Measurements from ENCODE around the gene NOS3.
A peak's percentile ranks its signal among the peaks of the same experiment; 100 is the strongest.

NOS3 gene

DNA sequence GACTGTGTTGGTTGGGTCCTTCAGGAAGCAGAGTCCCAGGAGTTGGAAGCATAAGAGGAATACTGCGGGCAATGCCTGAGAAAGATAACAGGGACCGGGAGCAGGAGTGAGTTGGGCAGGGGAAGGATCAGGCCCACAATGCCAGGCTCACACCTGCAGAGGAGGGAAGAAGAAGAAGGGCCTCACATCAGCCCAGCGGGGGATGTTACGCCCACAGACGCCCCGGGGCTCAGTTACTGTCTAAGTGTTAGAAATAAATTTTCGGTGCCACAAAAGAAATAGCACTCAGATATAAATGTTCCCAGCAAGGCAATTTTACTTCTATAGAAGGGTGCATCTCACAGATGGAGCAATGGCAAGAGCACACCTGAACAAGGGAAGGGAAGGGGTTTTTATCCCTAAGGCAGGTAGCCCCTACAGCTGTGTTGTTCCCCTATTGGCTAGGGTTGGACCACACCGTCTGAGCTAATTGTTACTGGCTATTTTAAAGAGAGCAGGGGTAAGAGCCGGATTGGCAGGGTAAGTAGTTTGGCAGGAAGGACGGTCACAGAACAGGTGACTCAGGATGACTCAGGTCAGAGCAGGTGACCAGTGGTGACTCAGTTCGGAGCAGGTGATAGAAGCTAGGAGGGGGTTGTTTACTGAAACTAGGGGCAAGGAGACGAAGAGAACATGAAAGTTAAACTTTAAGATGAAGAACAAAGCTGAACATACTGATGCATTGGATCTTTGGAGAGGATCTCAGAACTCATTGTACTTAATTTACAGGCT is at the start of gene NOS3:
TSS of gene NOS3 (plus strand) at position 602 of the 771 bp plus-strand sequence. CDS start 2,787 bp downstream, outside the sequence.
- DNase-seq, result no peak

DNA sequence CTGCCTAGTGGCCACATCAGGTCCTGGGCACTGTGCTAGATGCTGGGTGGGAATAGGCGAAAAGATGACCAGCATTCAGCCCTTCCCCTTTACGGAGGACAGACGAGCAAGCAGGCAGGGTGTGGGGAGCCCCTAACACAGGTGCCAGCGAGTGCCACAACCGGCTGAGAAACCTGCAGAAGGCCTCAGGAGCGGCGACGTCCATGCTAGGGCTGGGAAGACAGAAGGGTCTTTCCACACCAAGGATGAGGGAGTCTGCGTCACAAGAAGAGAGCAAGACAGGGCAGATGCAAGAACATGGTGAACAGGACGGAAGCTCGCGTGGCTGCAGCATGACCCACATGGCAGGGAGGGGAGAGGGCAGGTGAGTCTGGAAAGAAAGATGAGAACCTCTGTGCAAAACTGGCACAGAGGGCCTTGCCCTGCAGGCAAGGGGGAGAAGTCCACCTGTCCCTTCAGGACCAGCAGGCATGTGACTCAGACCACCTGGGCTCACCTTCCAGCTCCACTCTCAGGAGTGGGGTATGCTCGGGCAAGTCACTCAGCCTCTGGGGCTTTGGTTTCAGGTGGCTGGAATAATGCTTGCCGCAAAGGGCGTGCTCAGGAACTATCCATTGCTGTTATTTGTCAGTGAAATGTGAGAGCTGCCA is 49.3 kb upstream of the NOS3 start:
- no peak for DNase-seq

DNA sequence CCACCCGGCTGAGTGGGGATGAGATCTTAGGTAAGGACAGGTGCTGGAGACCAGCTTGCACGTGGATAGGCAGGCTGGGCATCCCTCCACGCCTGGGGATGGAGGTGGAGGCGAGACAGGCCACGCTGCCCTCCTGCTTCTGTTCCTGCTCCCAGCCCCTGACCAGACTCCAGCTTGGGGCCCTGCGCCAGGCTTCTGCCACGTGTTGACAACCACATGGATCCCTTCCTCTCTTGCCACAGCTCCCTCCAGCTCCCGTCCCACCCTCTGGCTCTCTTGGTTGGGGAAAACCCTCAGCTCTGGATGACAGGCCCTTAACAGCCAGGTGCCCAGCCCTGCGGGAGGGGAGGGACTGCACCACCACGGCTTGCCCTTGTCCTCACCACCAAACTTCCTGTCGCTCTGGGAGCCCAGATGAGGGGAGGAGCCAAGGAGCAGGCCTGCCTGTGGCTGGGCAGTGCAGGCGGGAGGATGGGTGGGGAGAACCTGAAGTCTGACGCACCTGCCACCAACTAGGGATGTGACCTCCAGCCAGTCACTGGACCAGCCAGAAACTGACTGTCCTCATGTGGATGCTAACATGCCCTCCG is 48.7 kb upstream of the NOS3 start:
- DNase-seq, result peak; percentile 66 to 71

- no peak for DNase-seq
These were observed 48.0 kb upstream of the NOS3 start for GRCh38 chr7:150942591-150943452.

DNA sequence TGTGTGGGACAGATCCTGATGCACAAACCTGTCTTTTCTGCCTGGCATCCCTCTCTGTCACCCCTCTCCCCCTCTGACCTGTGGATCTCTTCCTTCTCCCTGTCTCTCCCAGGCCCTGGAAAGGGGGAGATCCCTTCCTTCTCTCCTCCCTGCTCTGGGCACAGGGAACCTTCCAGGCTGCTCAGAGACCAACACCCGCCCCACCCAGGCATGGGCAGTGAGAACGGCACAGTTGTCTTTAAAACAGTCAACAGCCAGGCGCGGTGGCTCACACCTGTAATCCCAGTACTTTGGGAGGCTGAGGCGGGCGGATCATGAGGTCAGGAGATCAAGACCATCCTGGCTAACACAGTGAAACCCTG is 47.4 kb upstream of the NOS3 start:
- no peak for DNase-seq

- DNase-seq, result peak in 1 of 2 experiments; percentile 11
These were observed 46.5 kb upstream of the NOS3 start for GRCh38 chr7:150944066-150945042.

GRCh38 chr7:150945171-150945852 is 45.5 kb upstream of the NOS3 start:
- DNase-seq, result no peak

DNA sequence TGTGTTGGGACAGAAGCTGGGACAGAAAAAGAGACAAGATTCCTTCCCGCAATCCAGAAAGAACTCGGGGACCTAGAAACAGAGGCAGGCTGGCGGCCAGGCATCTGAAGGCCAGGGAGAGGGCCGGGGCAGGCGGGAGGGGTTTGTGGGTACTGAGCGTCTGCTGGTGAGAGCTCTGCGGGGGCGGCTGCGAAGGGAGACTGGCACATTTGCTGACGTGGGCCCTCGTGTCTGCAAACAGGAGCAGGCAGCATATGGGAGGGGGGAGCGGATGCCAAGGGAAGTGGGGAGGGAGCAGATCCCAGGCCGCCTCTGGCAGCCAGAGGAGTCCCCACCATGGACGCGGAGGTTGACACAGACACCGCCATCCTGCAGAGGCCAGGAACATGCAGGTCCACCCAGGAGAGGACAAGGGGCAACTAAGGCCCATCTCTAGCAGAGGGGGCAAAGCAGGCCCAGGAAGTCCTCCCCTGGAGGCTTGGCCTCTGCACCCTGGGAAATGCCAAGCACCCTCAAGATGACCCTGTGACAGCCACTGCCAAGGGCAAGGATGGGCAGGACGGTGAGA is 44.9 kb upstream of the NOS3 start:
- DNase-seq, result no peak

DNA sequence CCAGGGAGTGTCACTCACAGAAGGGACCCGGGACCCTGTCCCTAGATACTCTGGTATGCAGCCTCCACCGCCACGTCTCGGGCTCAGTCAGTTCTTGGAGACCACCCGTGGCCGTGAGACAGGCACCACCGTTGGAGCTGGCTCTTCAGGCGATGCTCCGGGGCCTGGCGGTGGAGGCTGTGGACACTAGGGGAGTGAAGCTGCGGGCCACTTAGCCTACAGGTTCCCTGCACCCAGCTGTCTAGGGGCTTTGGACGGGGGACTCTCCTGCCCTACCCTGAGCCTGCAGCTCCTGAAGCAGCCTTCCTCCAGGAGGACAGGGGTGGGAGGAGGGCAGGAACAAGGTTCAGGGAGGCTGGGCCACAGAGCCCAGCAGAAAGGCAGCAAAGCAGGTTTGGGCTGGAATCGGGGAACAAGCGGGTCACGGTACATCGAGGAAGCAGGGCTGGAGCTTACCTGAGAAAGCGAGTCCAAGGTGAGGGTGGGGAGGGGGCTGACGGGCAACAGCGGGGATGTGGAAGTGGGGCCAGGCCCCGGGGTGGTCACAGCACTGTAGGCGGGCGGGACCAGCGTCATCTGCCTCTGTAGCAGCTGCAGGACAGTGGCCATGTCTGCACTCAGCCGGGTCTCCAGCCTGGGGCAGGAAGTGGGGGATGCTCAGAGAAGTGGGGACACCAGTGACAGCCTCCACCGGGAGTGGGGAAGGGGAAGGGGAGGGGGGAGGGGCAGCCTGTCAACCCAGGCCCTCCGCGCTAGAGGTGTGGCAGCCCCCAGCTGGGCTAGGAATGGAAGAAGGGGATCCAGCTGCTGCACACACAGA is 44.2 kb upstream of the NOS3 start:
- no peak for DNase-seq

DNA sequence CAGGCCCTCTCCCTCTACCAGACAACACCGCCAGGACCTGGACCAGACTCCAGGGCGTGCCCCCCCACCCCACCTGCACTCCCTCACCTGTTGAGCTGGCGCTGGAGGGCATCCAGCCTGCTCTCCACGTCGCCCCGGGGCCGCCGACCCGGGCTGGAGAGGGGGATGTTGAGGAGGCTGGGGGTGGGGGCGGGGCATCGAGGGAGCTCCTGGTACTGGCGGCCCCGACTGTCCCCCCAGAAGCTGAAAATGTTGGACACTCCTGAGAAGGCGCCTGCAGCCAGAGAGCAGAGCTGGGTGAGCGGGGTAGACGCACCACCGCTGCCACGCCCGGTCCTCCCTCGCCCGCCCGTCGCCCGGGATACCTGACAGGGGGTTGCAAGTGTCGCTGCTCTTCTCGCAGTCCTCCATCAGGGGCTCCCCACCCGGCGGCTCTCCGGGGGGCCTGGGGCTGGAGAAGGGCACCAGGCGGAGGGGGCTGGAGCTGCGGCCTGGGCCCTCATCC is 43.5 kb upstream of the NOS3 start:
- DNase-seq, result no peak

GRCh38 chr7:150947761-150948651 is 42.8 kb upstream of the NOS3 start:
- DNase-seq, result no peak

GRCh38 chr7:150948791-150949251 is 42.0 kb upstream of the NOS3 start:
- DNase-seq, result no peak

GRCh38 chr7:150949564-150949963 is 41.3 kb upstream of the NOS3 start:
- DNase-seq, result no peak

- DNase-seq, result no peak
These were observed 40.8 kb upstream of the NOS3 start for GRCh38 chr7:150949971-150950491.

- DNase-seq, result no peak
These were observed 40.2 kb upstream of the NOS3 start for GRCh38 chr7:150950496-150951180.

DNA sequence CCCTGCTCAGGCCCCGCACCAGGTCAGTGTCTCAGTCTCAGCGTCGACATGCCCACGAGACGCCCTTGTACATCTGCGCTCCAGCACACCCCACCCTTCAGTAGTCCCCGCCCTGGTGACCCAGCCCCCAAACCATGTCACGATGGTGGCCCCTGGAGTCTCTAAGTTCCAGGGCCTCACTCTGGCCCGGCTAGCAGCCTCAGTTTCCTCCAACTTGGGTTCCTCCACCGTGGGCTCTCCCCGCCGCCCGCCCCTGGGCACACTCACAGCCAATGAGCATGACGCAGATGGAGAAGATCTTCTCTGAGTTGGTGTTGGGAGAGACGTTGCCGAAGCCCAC is 39.7 kb upstream of the NOS3 start:
- no peak for DNase-seq

GRCh38 chr7:150951521-150951920 is 39.3 kb upstream of the NOS3 start:
- no peak for DNase-seq
